Measurements from ENCODE around the gene WNK3. TPM values are rescaled to one million over a fixed set of nuclear protein-coding genes. Genes with fewer than 3 reads are reported as not detected.

WNK3 gene
- total and polyA plus RNA-seq, 4 donors: 1.7 to 11.9 (median 7.5) TPM

DNA sequence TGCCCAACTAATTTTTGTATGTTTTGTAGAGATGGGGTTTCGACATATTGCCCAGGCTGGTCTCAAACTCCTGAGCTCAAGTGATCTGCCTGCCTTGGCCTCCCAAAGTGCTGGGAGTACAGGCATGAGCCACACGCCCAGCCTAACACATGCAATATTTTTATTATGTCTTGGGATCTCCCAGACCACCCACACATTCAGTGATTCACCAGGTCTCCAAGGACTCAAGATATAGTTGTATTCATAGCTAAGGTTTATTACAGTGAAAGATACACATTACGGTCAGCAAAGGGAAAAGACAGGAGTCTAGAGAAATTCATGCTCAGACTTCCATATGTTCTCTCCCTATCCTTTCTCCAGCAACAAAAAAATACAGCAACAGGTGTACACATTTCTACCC is 149.3 kb downstream of the WNK3 start:
- Histone ChIP-seq H3K9ac (ENCODE audit: low read depth in 1 of 2, low read length in 2 of 2) (no peak overlapping the region), H3K27ac (ENCODE audit: low read depth in 1 of 2, low read length in 2 of 2) (no peak overlapping the region), H3K4me3 (ENCODE audit: low read depth in 1 of 3, low read length in 3 of 3) (no peak overlapping the region), H3K9me3 (ENCODE audit: control insufficient read depth in 4 of 4, low read length in 3 of 4) (no peaks in the 10 kb centered on the region), H3K27me3 (ENCODE audit: control insufficient read depth in 4 of 4, insufficient read depth in 4 of 4, low read length in 3 of 4) (no peaks in the 10 kb centered on the region), H3K4me1 (ENCODE audit: control insufficient read depth in 4 of 4, insufficient read depth in 4 of 4, low read length in 3 of 4) (no peaks in the 10 kb centered on the region), H3K36me3 (ENCODE audit: control insufficient read depth in 4 of 4, insufficient read depth in 3 of 4, low read depth in 1 of 4, low read length in 3 of 4) (no peaks in the 10 kb centered on the region)
- no peak for TF ChIP-seq NR2F2 (IDR thresholded peaks at IDR 0.05)
- no peak for TF ChIP-seq RAD21 (IDR thresholded peaks at IDR 0.05)
- TF ChIP-seq RXRA (IDR thresholded peaks at IDR 0.05): no peak
- TF ChIP-seq ATF3 (IDR thresholded peaks at IDR 0.05): no peak
- TF ChIP-seq, protein P1, sequence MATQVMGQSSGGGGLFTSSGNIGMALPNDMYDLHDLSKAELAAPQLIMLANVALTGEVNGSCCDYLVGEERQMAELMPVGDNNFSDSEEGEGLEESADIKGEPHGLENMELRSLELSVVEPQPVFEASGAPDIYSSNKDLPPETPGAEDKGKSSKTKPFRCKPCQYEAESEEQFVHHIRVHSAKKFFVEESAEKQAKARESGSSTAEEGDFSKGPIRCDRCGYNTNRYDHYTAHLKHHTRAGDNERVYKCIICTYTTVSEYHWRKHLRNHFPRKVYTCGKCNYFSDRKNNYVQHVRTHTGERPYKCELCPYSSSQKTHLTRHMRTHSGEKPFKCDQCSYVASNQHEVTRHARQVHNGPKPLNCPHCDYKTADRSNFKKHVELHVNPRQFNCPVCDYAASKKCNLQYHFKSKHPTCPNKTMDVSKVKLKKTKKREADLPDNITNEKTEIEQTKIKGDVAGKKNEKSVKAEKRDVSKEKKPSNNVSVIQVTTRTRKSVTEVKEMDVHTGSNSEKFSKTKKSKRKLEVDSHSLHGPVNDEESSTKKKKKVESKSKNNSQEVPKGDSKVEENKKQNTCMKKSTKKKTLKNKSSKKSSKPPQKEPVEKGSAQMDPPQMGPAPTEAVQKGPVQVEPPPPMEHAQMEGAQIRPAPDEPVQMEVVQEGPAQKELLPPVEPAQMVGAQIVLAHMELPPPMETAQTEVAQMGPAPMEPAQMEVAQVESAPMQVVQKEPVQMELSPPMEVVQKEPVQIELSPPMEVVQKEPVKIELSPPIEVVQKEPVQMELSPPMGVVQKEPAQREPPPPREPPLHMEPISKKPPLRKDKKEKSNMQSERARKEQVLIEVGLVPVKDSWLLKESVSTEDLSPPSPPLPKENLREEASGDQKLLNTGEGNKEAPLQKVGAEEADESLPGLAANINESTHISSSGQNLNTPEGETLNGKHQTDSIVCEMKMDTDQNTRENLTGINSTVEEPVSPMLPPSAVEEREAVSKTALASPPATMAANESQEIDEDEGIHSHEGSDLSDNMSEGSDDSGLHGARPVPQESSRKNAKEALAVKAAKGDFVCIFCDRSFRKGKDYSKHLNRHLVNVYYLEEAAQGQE (IDR thresholded peaks at IDR 0.05): no peak
- no peak for TF ChIP-seq YY1 (IDR thresholded peaks at IDR 0.05)
- TF ChIP-seq MAX (IDR thresholded peaks at IDR 0.05): no peak
- no peak for TF ChIP-seq FOXA2 (IDR thresholded peaks at IDR 0.05)
- TF ChIP-seq SP1 (IDR thresholded peaks at IDR 0.05): no peak
- TF ChIP-seq, protein P2, sequence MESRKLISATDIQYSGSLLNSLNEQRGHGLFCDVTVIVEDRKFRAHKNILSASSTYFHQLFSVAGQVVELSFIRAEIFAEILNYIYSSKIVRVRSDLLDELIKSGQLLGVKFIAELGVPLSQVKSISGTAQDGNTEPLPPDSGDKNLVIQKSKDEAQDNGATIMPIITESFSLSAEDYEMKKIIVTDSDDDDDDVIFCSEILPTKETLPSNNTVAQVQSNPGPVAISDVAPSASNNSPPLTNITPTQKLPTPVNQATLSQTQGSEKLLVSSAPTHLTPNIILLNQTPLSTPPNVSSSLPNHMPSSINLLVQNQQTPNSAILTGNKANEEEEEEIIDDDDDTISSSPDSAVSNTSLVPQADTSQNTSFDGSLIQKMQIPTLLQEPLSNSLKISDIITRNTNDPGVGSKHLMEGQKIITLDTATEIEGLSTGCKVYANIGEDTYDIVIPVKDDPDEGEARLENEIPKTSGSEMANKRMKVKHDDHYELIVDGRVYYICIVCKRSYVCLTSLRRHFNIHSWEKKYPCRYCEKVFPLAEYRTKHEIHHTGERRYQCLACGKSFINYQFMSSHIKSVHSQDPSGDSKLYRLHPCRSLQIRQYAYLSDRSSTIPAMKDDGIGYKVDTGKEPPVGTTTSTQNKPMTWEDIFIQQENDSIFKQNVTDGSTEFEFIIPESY (IDR thresholded peaks at IDR 0.05): no peak
- TF ChIP-seq FOXA1 (IDR thresholded peaks at IDR 0.05): no peak
- no peak for TF ChIP-seq JUND (IDR thresholded peaks at IDR 0.05)
- TF ChIP-seq HNF4G (IDR thresholded peaks at IDR 0.05): no peak
- no peak for TF ChIP-seq HNF4A (conservative IDR thresholded peaks at IDR 0.05)
- no peak for TF ChIP-seq EGR1 (IDR thresholded peaks at IDR 0.05; ENCODE audit: low read depth in 2 of 2)
- TF ChIP-seq CTCF (IDR thresholded peaks at IDR 0.05; ENCODE audit: low read depth, low read length, missing input control): no peak
- TF ChIP-seq TAF1 (conservative IDR thresholded peaks at IDR 0.05): no peak
- TF ChIP-seq GABPA (IDR thresholded peaks at IDR 0.05 in 1 of 2, conservative IDR thresholded peaks at IDR 0.05 in 1 of 2): no peak
- DNase-seq (ENCODE audit: low spot score): no peak
- WGBS: 96% methylated on average over 3 of the region's 3 CpGs
